ENCODE measurements around the gene KRT35. TPM values are rescaled to one million over a fixed set of nuclear protein-coding genes. Genes with fewer than 3 reads are reported as not detected.

KRT35 gene
- total and polyA plus RNA-seq, 2 donors (not counting 1 experiment from before 2014, with no cell fraction given), result not detected

DNA sequence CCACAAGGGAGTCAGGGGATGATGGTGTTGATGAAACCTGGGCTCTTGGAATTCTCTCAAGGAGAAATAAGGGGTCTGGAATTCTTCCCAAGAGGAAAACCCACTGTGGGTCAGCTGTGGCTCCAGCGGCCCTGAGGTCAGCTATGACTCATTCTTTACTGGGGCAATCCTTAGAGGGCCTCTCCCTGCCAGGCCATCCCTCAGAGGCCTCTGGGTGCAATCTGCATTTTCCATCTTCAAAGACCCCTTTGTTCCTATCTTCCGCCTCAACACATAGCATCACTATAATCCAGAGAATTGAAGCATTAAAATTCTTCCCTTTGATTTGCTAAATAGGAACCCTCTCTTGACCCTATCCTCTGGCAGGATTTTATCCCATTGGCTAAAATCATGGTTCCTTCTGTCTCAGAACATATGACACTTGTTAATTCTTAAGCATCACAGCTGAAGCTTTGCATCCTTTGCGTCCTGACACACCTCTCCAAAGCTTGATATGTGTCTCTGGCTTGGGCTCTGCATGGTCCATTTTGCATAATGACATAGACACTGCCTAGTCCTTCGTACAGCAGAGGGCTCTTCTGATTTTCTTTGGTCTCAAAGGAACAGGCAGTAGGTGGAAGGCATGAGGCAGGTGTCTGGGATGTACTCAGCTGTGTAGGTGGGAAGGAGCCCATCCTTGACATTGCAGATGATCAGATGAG lies 52.2 kb downstream of the KRT35 start:
- H3K79me2 ChIP-seq (ENCODE audit: control insufficient read depth, insufficient read depth, low read length), result no peaks in the 10 kb centered on the region
- H3K27ac ChIP-seq (ENCODE audit: insufficient read depth, low read length), result no peak overlapping the region
- DNase-seq (ENCODE audit: low read depth in 2 of 2), result peak; percentile 15 to 63
- no peaks in the 10 kb centered on the region for H4K20me1 ChIP-seq (ENCODE audit: control insufficient read depth, extremely low read depth, insufficient read depth, low read length)
- no peak overlapping the region for H2AFZ ChIP-seq (ENCODE audit: low read length)
- H3K36me3 ChIP-seq (ENCODE audit: control insufficient read depth, insufficient read depth, low read length), result no peaks in the 10 kb centered on the region
- no peaks in the 10 kb centered on the region for H3K4me1 ChIP-seq (ENCODE audit: control insufficient read depth, extremely low read depth, insufficient read depth, low read length)
- no peak overlapping the region for H3K9ac ChIP-seq (ENCODE audit: insufficient read depth, low read length)
- no peak overlapping the region for H3K4me3 ChIP-seq (replicated peaks in 1 of 4; ENCODE audit: control extremely low read depth in 1 of 4, insufficient read depth in 1 of 4, low read depth in 3 of 4, low read length in 4 of 4)
- peaks cover 2% of the 10 kb centered on the region for H3K27me3 ChIP-seq (ENCODE audit: control insufficient read depth, insufficient read depth, low read length)
- no peaks in the 10 kb centered on the region for H3K9me3 ChIP-seq (ENCODE audit: control insufficient read depth, insufficient read depth, low read depth, low read length)
- H3K4me2 ChIP-seq (ENCODE audit: extremely low read depth, insufficient read depth, low read length), result no peak overlapping the region
- no peak for TF ChIP-seq EZH2 (IDR thresholded peaks at IDR 0.05; ENCODE audit: low read length, missing control alignments)
- TF ChIP-seq, protein P1, sequence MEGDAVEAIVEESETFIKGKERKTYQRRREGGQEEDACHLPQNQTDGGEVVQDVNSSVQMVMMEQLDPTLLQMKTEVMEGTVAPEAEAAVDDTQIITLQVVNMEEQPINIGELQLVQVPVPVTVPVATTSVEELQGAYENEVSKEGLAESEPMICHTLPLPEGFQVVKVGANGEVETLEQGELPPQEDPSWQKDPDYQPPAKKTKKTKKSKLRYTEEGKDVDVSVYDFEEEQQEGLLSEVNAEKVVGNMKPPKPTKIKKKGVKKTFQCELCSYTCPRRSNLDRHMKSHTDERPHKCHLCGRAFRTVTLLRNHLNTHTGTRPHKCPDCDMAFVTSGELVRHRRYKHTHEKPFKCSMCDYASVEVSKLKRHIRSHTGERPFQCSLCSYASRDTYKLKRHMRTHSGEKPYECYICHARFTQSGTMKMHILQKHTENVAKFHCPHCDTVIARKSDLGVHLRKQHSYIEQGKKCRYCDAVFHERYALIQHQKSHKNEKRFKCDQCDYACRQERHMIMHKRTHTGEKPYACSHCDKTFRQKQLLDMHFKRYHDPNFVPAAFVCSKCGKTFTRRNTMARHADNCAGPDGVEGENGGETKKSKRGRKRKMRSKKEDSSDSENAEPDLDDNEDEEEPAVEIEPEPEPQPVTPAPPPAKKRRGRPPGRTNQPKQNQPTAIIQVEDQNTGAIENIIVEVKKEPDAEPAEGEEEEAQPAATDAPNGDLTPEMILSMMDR (conservative IDR thresholded peaks at IDR 0.05 in 1 of 2, IDR thresholded peaks at IDR 0.05 in 1 of 2; ENCODE audit: low read depth in 1 of 2, low read length in 2 of 2), result no peak

Other genes starting within 250 kb of the KRT35 start
- gene KRTAP9-3, start 248.7 kb downstream of the KRT35 start, total RNA-seq, result not detected in 2 replicates
- not detected in 2 replicates for gene KRTAP9-3, start 248.7 kb downstream of the KRT35 start, polyA plus RNA-seq
- gene KRTAP9-8, start 243.2 kb downstream of the KRT35 start, total RNA-seq, result not detected in 2 replicates
- gene KRTAP9-8, start 243.2 kb downstream of the KRT35 start, polyA plus RNA-seq, result not detected in 2 replicates
- not detected in 2 replicates for gene KRTAP9-4, start 231.5 kb downstream of the KRT35 start, total RNA-seq
- not detected in 2 replicates for gene KRTAP9-4, start 231.5 kb downstream of the KRT35 start, polyA plus RNA-seq
- not detected in 2 replicates for gene KRTAP9-9, start 225.8 kb downstream of the KRT35 start, total RNA-seq
- gene KRTAP9-9, start 225.8 kb downstream of the KRT35 start, polyA plus RNA-seq, result not detected in 2 replicates
- not detected in 2 replicates for gene KRTAP9-6, start 215.8 kb downstream of the KRT35 start, total RNA-seq
- gene KRTAP9-6, start 215.8 kb downstream of the KRT35 start, polyA plus RNA-seq, result not detected in 2 replicates
- gene KRTAP9-7, start 205.5 kb downstream of the KRT35 start, total RNA-seq, result not detected in 2 replicates
- gene KRTAP9-7, start 205.5 kb downstream of the KRT35 start, polyA plus RNA-seq, result not detected in 2 replicates
- gene KRTAP29-1, start 178.3 kb downstream of the KRT35 start, total RNA-seq, result not detected in 2 replicates
- gene KRTAP29-1, start 178.3 kb downstream of the KRT35 start, polyA plus RNA-seq, result not detected in 2 replicates
- not detected in 2 replicates for gene KRTAP16-1, start 171.8 kb downstream of the KRT35 start, total RNA-seq
- gene KRTAP16-1, start 171.8 kb downstream of the KRT35 start, polyA plus RNA-seq, result not detected in 2 replicates
- not detected in 2 replicates for gene KRTAP17-1, start 165.4 kb downstream of the KRT35 start, total RNA-seq
- gene KRTAP17-1, start 165.4 kb downstream of the KRT35 start, polyA plus RNA-seq, result not detected in 2 replicates
- gene KRT33A, start 130.3 kb downstream of the KRT35 start, total RNA-seq, result not detected in 2 replicates
- gene KRT33A, start 130.3 kb downstream of the KRT35 start, polyA plus RNA-seq, result not detected in 2 replicates
- gene KRT33B, start 111.3 kb downstream of the KRT35 start, total RNA-seq, result not detected in 2 replicates
- gene KRT33B, start 111.3 kb downstream of the KRT35 start, polyA plus RNA-seq, result not detected in 2 replicates
- gene KRT34, start 98.8 kb downstream of the KRT35 start, total RNA-seq, result under 0.01 TPM in 1 of 2 replicates, not detected in the other
- 0.45 and 1.00 TPM in 2 replicates for gene KRT34, start 98.8 kb downstream of the KRT35 start, polyA plus RNA-seq
- gene KRT31, start 83.5 kb downstream of the KRT35 start, total RNA-seq, result not detected in 2 replicates
- gene KRT31, start 83.5 kb downstream of the KRT35 start, polyA plus RNA-seq, result not detected in 2 replicates
- not detected in 2 replicates for gene KRT37, start 56.6 kb downstream of the KRT35 start, total RNA-seq
- not detected in 2 replicates for gene KRT37, start 56.6 kb downstream of the KRT35 start, polyA plus RNA-seq
- under 0.01 TPM in 1 of 2 replicates, not detected in the other for gene KRT38, start 40.2 kb downstream of the KRT35 start, total RNA-seq
- gene KRT38, start 40.2 kb downstream of the KRT35 start, polyA plus RNA-seq, result 0.02 and 0.07 TPM in 2 replicates
- gene KRT32, start 13.8 kb downstream of the KRT35 start, total RNA-seq, result under 0.01 TPM in 2 replicates
- 0.03 and 0.09 TPM in 2 replicates for gene KRT32, start 13.8 kb downstream of the KRT35 start, polyA plus RNA-seq
- not detected in 2 replicates for gene KRT36, start 8.8 kb upstream of the KRT35 start, total RNA-seq
- gene KRT36, start 8.8 kb upstream of the KRT35 start, polyA plus RNA-seq, result 0.03 TPM in 2 replicates
- not detected in 2 replicates for gene KRT13, start 24.5 kb upstream of the KRT35 start, total RNA-seq
- 0.03 TPM in 1 of 2 replicates, not detected in the other for gene KRT13, start 24.5 kb upstream of the KRT35 start, polyA plus RNA-seq
- 0.17 TPM in 1 of 2 replicates, not detected in the other for gene KRT15, start 37.7 kb upstream of the KRT35 start, total RNA-seq
- gene KRT15, start 37.7 kb upstream of the KRT35 start, polyA plus RNA-seq, result 0.47 and 1.8 TPM in 2 replicates
- gene KRT19, start 47.2 kb upstream of the KRT35 start, total RNA-seq, result 11.6 and 22.3 TPM in 2 replicates
- gene KRT19, start 47.2 kb upstream of the KRT35 start, polyA plus RNA-seq, result 8.1 and 32.6 TPM in 2 replicates
- not detected in 2 replicates for gene KRT9, start 90.9 kb upstream of the KRT35 start, total RNA-seq
- not detected in 2 replicates for gene KRT9, start 90.9 kb upstream of the KRT35 start, polyA plus RNA-seq
- gene KRT14, start 105.7 kb upstream of the KRT35 start, total RNA-seq, result not detected in 2 replicates
- gene KRT14, start 105.7 kb upstream of the KRT35 start, polyA plus RNA-seq, result 0.62 and 0.94 TPM in 2 replicates
- gene KRT16, start 131.6 kb upstream of the KRT35 start, total RNA-seq, result not detected in 2 replicates
- 0.05 and 0.09 TPM in 2 replicates for gene KRT16, start 131.6 kb upstream of the KRT35 start, polyA plus RNA-seq
- 0.26 and 0.50 TPM in 2 replicates for gene KRT17, start 143.4 kb upstream of the KRT35 start, total RNA-seq
- gene KRT17, start 143.4 kb upstream of the KRT35 start, polyA plus RNA-seq, result 0.89 and 0.90 TPM in 2 replicates
- 112 and 145 TPM in 2 replicates for gene EIF1, start 207.7 kb upstream of the KRT35 start, total RNA-seq
- gene EIF1, start 207.7 kb upstream of the KRT35 start, polyA plus RNA-seq, result 225 and 256 TPM in 2 replicates
- gene GAST, start 231.2 kb upstream of the KRT35 start, total RNA-seq, result not detected in 2 replicates
- gene GAST, start 231.2 kb upstream of the KRT35 start, polyA plus RNA-seq, result not detected in 2 replicates